Glomerular visceral epithelial cell (primary cell): ENCODE data around the gene NGLY1.
A peak's percentile ranks its signal among the peaks of the same experiment; 100 is the strongest.

ENCODE experiments used
- DNase-seq: peaks from one replicate; pipeline ENCODE4 v3.0.0-alpha.2; 2016; ENCODE audit errors: extremely low spot score

The NGLY1 gene

GRCh38 chr3:25708036-25708435 is 75.2 kb downstream of the NGLY1 start:
- DNase-seq = no peak

- DNase-seq = no peak
Observed at GRCh38 chr3:25707268-25707926, 75.8 kb downstream of the NGLY1 start.

- DNase-seq = no peak
Observed at GRCh38 chr3:25706213-25706612, 77.0 kb downstream of the NGLY1 start.

GRCh38 chr3:25697553-25697952 is 85.7 kb downstream of the NGLY1 start:
- no peak for DNase-seq

- DNase-seq = no peak
Observed at GRCh38 chr3:25695731-25696420, 87.4 kb downstream of the NGLY1 start.

GRCh38 chr3:25693238-25693637 is 90.0 kb downstream of the NGLY1 start:
- DNase-seq = no peak

GRCh38 chr3:25692341-25692740 is 90.9 kb downstream of the NGLY1 start:
- no peak for DNase-seq

GRCh38 chr3:25690768-25691533 is 92.3 kb downstream of the NGLY1 start:
- no peak for DNase-seq

GRCh38 chr3:25689226-25689625 is 94.0 kb downstream of the NGLY1 start:
- DNase-seq = no peak

- no peak for DNase-seq
Observed at GRCh38 chr3:25687742-25688141, 95.5 kb downstream of the NGLY1 start.

GRCh38 chr3:25686766-25687165 is 96.5 kb downstream of the NGLY1 start:
- DNase-seq = no peak

- DNase-seq = no peak
Observed at GRCh38 chr3:25683882-25684281, 99.4 kb downstream of the NGLY1 start.

GRCh38 chr3:25683410-25683809 is 99.8 kb downstream of the NGLY1 start:
- no peak for DNase-seq

GRCh38 chr3:25679642-25680302 is 103.5 kb downstream of the NGLY1 start:
- no peak for DNase-seq

GRCh38 chr3:25679166-25679565 is 104.1 kb downstream of the NGLY1 start:
- DNase-seq = no peak

GRCh38 chr3:25678581-25678980 is 104.7 kb downstream of the NGLY1 start:
- DNase-seq = peak; percentile 16

- DNase-seq = no peak
Observed at GRCh38 chr3:25677121-25677520, 106.1 kb downstream of the NGLY1 start.

GRCh38 chr3:25674670-25675069 is 108.6 kb downstream of the NGLY1 start:
- no peak for DNase-seq

GRCh38 chr3:25673738-25674298 is 109.4 kb downstream of the NGLY1 start:
- DNase-seq = no peak
